ENCODE results near the gene STK32B. TPM values are rescaled to one million over a fixed set of nuclear protein-coding genes. Genes with fewer than 3 reads are reported as not detected.

STK32B gene
- polyA plus RNA-seq, 1 of the 3 experiments (the other 2 are of a cell fraction): 0.20 TPM

DNA sequence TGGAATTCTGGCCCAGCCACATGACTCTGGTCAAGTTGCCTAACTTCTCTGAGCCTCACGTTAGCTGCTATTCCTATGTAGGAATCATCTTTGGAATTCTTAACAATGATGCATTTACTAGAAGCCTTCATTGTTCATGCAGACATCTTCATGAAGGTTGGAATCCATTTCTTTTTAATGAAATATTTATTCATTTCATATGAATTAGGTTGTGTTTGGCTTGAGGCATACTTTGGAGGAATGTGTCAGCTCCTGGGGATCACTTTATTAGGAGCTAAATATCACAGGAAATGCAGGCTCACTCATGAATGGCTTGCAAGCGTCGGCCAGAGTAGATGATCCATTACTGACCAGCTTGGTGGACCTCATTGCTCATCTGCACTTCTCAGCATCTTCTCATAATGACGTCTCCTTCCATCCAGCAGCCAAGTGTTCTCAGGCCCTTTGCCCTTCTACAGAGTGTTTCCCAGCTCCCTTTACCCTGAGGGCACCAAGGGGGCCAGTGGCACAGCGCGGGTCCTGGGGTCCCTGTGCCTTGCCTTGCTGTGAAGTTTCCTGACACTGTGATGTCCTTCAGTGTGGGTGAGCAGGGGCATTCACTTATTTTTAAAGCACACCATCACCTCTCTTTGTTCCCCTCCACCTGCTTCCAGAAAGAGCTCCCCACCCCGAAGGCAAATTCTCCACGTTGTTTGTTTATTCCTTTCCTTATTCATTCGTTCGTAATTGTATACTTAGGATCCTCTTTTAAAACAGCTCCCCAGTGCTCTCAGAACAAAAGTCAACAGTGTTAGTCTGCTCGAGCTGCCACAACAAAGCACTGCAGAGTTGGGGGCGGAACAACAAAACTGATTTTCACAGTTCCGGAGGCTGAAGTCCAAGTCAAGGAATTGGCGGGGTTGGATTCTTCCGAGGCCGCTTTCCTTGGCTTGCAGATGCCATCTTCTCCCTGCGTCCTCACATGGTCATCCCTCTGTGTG, 106.8 kb downstream of the STK32B start (continued):
- TF ChIP-seq, protein P1, sequence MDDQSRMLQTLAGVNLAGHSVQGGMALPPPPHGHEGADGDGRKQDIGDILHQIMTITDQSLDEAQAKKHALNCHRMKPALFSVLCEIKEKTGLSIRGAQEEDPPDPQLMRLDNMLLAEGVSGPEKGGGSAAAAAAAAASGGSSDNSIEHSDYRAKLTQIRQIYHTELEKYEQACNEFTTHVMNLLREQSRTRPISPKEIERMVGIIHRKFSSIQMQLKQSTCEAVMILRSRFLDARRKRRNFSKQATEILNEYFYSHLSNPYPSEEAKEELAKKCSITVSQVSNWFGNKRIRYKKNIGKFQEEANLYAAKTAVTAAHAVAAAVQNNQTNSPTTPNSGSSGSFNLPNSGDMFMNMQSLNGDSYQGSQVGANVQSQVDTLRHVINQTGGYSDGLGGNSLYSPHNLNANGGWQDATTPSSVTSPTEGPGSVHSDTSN (IDR thresholded peaks at IDR 0.05): no peak
- no peak for TF ChIP-seq NFIC (IDR thresholded peaks at IDR 0.05; ENCODE audit: borderline replicate concordance)
- TF ChIP-seq, protein P2, sequence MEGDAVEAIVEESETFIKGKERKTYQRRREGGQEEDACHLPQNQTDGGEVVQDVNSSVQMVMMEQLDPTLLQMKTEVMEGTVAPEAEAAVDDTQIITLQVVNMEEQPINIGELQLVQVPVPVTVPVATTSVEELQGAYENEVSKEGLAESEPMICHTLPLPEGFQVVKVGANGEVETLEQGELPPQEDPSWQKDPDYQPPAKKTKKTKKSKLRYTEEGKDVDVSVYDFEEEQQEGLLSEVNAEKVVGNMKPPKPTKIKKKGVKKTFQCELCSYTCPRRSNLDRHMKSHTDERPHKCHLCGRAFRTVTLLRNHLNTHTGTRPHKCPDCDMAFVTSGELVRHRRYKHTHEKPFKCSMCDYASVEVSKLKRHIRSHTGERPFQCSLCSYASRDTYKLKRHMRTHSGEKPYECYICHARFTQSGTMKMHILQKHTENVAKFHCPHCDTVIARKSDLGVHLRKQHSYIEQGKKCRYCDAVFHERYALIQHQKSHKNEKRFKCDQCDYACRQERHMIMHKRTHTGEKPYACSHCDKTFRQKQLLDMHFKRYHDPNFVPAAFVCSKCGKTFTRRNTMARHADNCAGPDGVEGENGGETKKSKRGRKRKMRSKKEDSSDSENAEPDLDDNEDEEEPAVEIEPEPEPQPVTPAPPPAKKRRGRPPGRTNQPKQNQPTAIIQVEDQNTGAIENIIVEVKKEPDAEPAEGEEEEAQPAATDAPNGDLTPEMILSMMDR (IDR thresholded peaks at IDR 0.05): no peak
- TF ChIP-seq NRF1 (IDR thresholded peaks at IDR 0.05; ENCODE audit: low read depth, low read length): no peak
- TF ChIP-seq RCOR1 (IDR thresholded peaks at IDR 0.05; ENCODE audit: low read length): no peak
- no peak for TF ChIP-seq POLR2AphosphoS5 (IDR thresholded peaks at IDR 0.05; ENCODE audit: low read depth, low read length)
- no peak for TF ChIP-seq FOSL2 (IDR thresholded peaks at IDR 0.05; ENCODE audit: borderline replicate concordance, low read depth)
- TF ChIP-seq RFX5 (IDR thresholded peaks at IDR 0.05; ENCODE audit: low read length): no peak
- no peak for TF ChIP-seq CHD2 (IDR thresholded peaks at IDR 0.05; ENCODE audit: low read length, partially characterized antibody)

DNA sequence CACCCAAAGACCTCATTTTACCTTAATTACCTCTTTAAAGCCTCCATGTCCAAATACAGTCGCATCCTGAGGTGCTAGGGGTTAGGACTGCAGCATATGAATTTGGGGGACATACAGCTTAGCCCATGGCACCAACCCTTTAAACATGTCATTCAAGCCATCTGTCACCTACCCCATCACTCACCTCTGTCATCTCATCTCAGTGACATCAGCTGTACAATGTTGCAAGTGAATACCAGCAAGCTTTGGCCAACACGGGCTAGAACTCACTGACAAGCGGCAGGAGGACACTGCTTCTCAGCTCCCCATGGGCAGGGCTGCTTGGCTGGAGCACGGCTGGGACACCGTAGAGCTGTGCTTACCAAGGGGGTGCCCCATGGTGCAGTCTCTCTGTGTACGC, 107.5 kb downstream of the STK32B start:
- no peaks in the 10 kb centered on the region for H3F3A ChIP-seq (replicated peaks; ENCODE audit: insufficient read depth)
- H3K79me2 ChIP-seq (ENCODE audit: insufficient read depth): no peaks in the 10 kb centered on the region
- 10% methylated on average over 2 of the region's 6 CpGs for WGBS (ENCODE audit: low lambda C conversion rate)
- TF ChIP-seq NFIC (IDR thresholded peaks at IDR 0.05; ENCODE audit: borderline replicate concordance) (no peak), EZH2phosphoT487 (IDR thresholded peaks at IDR 0.05; ENCODE audit: borderline replicate concordance, low read depth) (no peak), MXI1 (IDR thresholded peaks at IDR 0.05; ENCODE audit: low read depth, low read length) (no peak), FOXJ3 (CRISPR knock-in tag; IDR thresholded peaks at IDR 0.05) (no peak), TAF1 (IDR thresholded peaks at IDR 0.05; ENCODE audit: borderline replicate concordance, low read depth, low read length) (no peak), MEF2A (IDR thresholded peaks at IDR 0.05; ENCODE audit: borderline replicate concordance, low read depth) (no peak), TEAD4 (IDR thresholded peaks at IDR 0.05; ENCODE audit: borderline replicate concordance, insufficient read depth) (no peak), FOXM1 (IDR thresholded peaks at IDR 0.05; ENCODE audit: low read depth) (no peak)
- TF ChIP-seq, protein P3, sequence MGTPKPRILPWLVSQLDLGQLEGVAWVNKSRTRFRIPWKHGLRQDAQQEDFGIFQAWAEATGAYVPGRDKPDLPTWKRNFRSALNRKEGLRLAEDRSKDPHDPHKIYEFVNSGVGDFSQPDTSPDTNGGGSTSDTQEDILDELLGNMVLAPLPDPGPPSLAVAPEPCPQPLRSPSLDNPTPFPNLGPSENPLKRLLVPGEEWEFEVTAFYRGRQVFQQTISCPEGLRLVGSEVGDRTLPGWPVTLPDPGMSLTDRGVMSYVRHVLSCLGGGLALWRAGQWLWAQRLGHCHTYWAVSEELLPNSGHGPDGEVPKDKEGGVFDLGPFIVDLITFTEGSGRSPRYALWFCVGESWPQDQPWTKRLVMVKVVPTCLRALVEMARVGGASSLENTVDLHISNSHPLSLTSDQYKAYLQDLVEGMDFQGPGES (IDR thresholded peaks at IDR 0.05; ENCODE audit: low read depth, low read length): no peak
- no peak overlapping the region for H3K4me3 ChIP-seq (ENCODE audit: low read depth in 2 of 2, low read length in 1 of 2)
- no peak overlapping the region for H2AFZ ChIP-seq (ENCODE audit: low read depth)
- no peaks in the 10 kb centered on the region for H3K4me1 ChIP-seq (ENCODE audit: control insufficient read depth in 1 of 2, insufficient read depth in 2 of 2, low read depth in 1 of 2, low read length in 1 of 2)
- POLR2A ChIA-PET: no interaction called here
- H3K27ac ChIP-seq (ENCODE audit: low read depth in 2 of 2, low read length in 1 of 2): no peak overlapping the region
- CTCF ChIA-PET: interaction anchor here (1.0 kb wide), 1 partner anchor 165 kb away, joined by 3 read pairs; no protein-coding TSS in a partner anchor
- H3K27me3 ChIP-seq (ENCODE audit: insufficient read depth): peaks cover 10% of the 10 kb centered on the region; the same call in 1 of the 2 replicates
- no peak overlapping the region for H3K9ac ChIP-seq
- H3K4me2 ChIP-seq: no peak overlapping the region
- DNase-seq: no peak
- H3K9me3 ChIP-seq: no peaks in the 10 kb centered on the region
- H3K36me3 ChIP-seq (replicated peaks in 1 of 2; ENCODE audit: control insufficient read depth in 1 of 2, insufficient read depth in 2 of 2, low read length in 1 of 2): no peaks in the 10 kb centered on the region
- no peaks in the 10 kb centered on the region for H4K20me1 ChIP-seq (ENCODE audit: insufficient read depth)
- no peaks in the 10 kb centered on the region for H3K9me2 ChIP-seq

Measured in SK-N-SH (cell line).